ENCODE data around the gene TUNAR. TPM values are rescaled to one million over a fixed set of nuclear protein-coding genes. Genes with fewer than 3 reads are reported as not detected.
"Not testable (repeated sequence)": the region's sequence is repeated elsewhere in the genome, so short reads cannot be mapped to it uniquely, and the experiment has no call there.

Gene TUNAR
- total RNA-seq, 1 donor: not detected

GRCh38 chr14:95961481-95961880 is 84.8 kb downstream of the TUNAR start:
- no peak overlapping the region for H3K4me3 ChIP-seq (ENCODE audit: low read depth, low read length)
- no peak for TF ChIP-seq CTCF (IDR thresholded peaks at IDR 0.05; ENCODE audit: insufficient read depth, low read depth, low read length)
- DNase-seq (ENCODE audit: low read depth): no peak

GRCh38 chr14:95964901-95965300 is 88.3 kb downstream of the TUNAR start:
- H3K4me3 ChIP-seq (ENCODE audit: low read depth, low read length): no peak overlapping the region
- no peak for DNase-seq (ENCODE audit: low read depth)
- no peak for TF ChIP-seq CTCF (IDR thresholded peaks at IDR 0.05; ENCODE audit: insufficient read depth, low read depth, low read length)

DNA sequence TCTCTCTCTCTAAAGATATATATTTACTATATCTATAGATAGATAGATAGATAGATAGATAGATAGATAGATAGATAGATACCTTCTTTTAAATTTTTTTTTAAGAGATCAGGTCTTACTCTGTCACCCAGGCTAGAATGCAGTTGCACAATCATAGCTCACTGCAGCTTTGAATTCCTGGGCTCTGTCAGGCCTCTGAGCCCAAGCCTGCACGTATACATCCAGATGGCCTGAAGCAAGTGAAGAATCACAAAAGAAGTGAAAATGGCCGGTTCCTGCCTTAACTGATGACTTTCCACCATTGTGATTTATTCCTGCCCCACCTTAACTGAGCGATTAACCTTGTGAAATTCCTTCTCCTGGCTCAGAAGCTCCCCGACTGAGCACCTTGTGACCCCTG is 91.4 kb downstream of the TUNAR start:
- DNase-seq (ENCODE audit: low read depth); H3K4me3 ChIP-seq (ENCODE audit: low read depth, low read length): not testable (repeated sequence)

Other genes starting within 250 kb of the TUNAR start
- gene TCL1B, start 190.4 kb upstream of the TUNAR start, total RNA-seq: not detected in 2 replicates
- gene TCL1A, start 162.7 kb upstream of the TUNAR start, total RNA-seq: not detected in 2 replicates
- gene C14orf132, start 162.5 kb downstream of the TUNAR start, total RNA-seq: 20.6 and 22.9 TPM in 2 replicates

All from fibroblast of villous mesenchyme (primary cell).